CD4-positive, alpha-beta T cell treated with Interferon gamma for 1 hour (primary cell): ENCODE data around the gene USP24.
A peak's percentile ranks its signal among the peaks of the same experiment; 100 is the strongest.
"Not testable (repeated sequence)": the region's sequence is repeated elsewhere in the genome, so short reads cannot be mapped to it uniquely, and the experiment has no call there.

Experiments
- DNase-seq: peaks from one replicate; pipeline ENCODE4 v3.0.0-alpha.2; 2020

USP24 gene

DNA sequence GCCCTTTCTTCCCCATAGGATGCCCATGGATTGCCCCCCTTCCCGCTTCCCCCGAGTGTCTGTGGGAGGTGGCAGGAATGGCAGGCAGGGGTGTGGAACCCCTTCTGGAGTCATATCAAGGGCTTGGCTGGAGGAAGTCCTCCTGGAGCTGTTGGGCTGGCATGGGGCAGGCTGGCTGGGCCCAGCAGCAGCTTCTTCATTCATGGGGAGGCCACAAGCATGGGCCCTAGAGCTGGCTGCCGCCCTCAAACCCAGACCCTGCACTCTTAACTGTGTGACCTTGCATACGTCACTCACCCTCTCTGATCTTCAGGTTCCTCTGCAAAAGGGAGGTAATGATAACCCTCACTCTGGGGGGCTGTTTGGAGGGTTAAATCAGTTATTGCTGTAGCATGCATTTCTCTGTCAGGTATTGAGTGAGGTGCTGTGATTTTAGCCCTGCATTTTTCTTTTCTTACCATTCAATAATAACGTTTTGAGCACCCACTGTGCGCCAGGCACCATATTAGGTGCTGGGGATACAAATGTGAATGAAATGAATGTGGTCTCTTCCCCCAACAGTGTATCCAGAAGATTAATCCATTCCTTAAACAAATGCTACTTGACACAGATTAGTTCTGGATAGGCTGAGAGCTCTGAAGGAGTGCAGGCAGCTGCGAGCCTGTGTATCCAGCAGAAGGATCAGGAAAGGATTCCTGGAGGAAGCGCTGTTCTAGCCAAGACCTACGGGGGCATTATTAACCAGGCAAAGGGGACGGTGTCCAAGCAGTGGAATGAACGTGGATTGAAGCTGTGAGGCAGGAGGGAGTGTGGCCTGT is 166.5 kb downstream of the USP24 start:
- DNase-seq: no peak

DNA sequence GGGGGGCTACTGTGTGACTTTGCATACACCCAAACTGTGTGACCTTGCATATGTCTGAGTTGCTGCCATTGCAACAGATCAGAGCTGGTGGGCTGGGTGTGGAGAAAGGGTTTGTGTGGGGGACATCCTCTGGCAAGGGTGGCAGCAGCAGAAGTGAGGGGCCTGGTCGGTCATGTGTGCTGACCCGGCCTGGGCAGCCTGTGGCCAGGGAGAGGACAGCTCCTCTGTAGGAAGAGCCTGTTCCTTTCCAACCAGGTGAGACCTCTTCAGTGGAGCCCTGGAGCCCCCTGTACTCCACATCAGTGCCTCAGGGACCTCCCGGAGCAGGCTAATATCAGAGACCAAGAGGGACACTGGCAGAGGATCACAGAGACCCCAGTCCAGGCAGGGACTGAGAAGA is 167.6 kb downstream of the USP24 start:
- DNase-seq: no peak

DNA sequence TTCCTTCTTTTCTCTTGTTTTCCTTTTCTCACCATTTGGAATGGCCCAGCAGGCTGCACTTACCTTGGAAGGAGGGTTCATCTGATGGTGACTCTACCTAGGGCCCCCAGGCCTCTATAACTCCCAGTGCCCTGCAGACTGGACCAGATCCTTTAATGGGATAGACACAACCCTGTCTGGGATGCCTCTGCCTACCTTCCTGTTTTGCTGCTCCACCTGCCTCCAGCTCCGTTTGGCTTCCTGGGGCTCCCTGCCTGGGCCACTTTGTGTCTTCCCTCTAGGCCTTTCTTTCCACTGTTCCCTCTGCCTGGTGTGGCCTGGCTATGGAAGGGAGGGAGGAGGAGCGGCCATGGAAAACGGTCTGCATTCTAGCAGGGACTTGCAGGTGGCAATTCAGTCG is 168.3 kb downstream of the USP24 start:
- DNase-seq: no peak

DNA sequence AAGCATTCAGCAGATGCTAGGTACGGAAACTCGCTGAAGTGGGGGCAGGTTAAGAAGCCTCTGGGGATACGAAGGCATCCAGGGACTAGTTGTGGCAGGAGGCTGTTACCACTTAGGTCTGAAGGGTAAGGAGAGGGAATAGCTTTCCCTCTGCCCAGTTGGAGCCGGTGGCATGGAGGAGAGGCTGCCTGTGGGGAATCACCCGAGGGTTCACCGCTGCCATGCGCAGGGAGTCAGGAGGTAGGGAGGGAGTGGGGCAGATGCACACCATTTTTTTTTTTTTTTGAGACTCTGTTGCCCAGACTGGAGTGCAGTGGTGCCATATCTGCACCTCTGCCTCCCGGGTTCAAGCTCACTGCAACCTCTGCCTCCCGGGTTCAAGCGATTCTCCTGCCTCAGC is 169.7 kb downstream of the USP24 start:
- DNase-seq: no peak

DNA sequence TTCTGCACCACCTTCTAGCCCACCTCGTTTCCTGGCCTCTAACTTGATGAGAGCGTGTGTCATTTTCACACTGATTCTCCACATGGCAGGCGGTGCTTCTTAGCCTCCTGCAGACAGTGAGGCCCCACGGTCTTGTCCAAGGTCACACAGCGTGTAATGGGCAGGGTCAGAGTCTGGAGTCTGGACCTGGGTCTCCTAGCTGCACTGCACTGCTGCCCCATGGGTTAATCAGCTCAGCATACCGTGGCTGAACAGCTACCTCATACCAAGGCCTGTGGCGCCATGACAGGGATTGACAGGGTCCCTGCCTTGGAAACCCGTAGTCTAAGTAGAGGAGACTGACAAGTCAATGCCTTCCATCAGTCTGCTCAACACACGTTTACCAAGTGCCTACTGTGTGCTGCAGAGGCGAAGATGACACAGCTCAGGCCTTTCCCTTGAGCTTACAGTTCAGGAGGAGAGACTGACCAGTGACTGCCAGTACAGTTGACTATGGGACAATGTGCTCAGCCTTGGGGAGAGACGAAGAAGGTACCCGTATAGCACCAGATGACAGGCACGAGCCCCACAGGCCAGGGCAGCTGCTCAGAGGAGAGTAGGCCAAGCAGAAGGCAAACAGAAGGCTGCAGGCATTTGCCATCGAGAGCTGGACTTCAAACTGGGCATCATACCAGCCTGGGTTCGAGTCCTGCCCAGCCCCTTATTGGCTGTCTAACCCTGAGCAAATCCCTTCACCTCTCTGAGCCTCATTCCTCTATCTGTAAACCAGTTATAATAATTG is 170.4 kb downstream of the USP24 start:
- DNase-seq: no peak

GRCh38 chr1:55043726-55044125 is 171.4 kb downstream of the USP24 start:
- DNase-seq: no peak

DNA sequence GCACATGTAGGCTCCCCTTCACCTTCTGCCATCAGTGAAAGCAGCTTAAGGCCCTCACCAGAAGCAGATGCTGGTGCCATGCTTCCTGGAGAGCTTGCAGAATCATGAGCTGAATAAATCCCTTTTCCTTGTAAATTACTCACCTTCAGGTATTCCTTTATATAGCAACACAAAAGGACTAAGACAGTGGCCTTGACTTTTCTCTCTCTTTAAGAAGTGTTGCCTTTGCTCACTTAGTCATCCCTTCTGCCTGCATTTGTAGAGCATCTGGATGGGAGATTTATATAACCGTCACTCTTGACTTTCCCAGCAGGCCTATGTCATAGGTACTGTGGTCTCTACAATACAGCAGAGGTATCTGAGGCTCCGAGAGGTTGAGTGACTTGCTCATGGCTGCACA is 172.2 kb downstream of the USP24 start:
- DNase-seq: no peak

GRCh38 chr1:55041613-55042012 is 173.6 kb downstream of the USP24 start:
- no peak for DNase-seq

GRCh38 chr1:55040933-55041494 is 174.2 kb downstream of the USP24 start:
- no peak for DNase-seq

DNA sequence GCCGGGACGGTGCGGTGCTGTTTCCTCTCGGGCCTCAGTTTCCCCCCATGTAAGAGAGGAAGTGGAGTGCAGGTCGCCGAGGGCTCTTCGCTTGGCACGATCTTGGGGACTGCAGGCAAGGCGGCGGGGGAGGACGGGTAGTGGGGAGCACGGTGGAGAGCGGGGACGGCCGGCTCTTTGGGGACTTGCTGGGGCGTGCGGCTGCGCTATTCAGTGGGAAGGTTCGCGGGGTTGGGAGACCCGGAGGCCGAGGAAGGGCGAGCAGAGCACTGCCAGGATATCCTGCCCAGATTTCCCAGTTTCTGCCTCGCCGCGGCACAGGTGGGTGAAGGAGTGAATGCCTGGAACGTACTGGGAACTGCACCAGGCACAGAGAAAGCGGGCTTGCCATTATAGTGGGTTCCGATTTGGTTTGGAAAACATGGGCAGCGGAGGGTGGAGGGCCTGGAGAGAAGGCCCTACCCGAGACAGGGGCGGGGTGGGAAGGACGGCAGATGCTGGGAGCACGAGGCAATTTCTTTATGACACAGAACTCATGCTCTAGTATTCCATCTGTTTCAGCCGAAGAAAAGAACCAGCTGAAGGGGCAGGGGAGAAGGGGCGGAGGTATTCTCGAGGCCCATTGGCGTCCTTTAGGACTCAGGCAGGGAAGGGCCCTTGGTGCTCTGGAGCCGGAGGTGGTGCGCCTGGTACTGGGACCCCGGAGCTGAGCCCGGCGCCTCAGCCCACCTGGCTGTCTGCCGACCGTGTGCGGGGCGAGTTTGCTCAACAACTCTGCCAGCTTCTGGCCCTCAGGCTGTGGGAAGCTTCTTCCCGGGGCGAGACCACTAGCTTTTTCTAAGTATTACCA is 174.9 kb downstream of the USP24 start:
- no peak for DNase-seq

DNA sequence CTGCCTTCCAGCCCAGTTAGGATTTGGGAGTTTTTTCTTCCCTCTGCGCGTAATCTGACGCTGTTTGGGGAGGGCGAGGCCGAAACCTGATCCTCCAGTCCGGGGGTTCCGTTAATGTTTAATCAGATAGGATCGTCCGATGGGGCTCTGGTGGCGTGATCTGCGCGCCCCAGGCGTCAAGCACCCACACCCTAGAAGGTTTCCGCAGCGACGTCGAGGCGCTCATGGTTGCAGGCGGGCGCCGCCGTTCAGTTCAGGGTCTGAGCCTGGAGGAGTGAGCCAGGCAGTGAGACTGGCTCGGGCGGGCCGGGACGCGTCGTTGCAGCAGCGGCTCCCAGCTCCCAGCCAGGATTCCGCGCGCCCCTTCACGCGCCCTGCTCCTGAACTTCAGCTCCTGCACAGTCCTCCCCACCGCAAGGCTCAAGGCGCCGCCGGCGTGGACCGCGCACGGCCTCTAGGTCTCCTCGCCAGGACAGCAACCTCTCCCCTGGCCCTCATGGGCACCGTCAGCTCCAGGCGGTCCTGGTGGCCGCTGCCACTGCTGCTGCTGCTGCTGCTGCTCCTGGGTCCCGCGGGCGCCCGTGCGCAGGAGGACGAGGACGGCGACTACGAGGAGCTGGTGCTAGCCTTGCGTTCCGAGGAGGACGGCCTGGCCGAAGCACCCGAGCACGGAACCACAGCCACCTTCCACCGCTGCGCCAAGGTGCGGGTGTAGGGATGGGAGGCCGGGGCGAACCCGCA is 175.7 kb downstream of the USP24 start, which contains the start of gene PCSK9:
TSS of gene PCSK9 (plus strand) at position 207 of the 741 bp plus-strand sequence. CDS start at position 497, 290 bp downstream.
- no peak for DNase-seq

GRCh38 chr1:55038974-55039341 is 176.2 kb downstream of the USP24 start:
- DNase-seq: no peak

DNA sequence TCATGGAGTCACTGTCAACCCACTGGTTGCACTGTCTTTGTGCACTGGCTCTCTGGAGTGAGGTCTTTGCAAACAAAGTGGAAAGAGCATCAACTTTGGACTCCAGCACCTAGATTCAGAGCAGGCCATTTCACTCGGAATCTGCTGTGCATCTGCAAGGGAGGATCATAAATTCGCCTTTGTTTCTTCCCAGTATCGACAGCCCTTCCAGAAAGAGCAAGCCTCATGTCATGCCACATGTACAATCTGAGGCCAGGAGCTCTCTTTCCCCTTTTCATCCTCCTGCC is 176.7 kb downstream of the USP24 start:
- no peak for DNase-seq

DNA sequence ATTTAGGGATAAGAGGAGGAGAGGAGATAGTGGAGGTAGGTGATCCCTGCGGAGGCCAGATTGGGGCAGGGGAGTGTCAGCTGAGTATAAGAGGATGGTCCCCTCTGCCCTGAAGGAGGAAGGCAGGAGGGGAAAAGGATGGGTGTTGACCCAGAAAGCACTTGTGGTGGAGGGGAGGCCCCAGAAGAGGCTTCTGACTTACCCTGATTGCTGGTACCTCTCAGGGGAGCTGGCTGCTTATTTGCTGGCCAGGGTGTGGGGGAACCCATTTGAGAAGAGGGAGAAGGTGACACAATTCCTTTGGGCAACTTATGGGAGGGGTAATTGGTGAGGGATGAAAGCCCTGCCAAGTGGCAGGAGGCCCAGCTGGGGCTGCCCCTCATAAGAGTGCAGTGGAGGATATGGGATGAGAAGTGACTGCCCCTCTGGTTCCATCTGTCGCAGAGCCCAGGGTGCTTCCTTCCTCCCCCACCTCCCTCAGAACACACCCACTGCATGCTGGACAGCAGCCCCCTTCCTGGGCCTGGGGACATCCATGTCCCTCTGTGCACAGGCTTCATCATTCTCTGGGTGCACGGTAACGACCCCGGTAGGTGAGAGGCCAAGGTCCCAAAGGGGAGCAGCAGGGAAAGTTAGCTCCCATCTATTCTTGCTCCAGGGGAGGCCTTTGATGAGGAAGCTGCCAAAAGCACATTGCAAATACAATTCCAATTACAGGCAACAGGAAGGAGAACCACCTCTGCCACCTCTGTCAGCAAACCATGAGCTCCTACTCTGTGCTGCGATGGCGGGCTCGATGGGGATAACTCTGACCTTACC is 177.2 kb downstream of the USP24 start:
- DNase-seq: no peak

- no peak for DNase-seq
Measured at GRCh38 chr1:55035904-55036303, 179.3 kb downstream of the USP24 start.

DNA sequence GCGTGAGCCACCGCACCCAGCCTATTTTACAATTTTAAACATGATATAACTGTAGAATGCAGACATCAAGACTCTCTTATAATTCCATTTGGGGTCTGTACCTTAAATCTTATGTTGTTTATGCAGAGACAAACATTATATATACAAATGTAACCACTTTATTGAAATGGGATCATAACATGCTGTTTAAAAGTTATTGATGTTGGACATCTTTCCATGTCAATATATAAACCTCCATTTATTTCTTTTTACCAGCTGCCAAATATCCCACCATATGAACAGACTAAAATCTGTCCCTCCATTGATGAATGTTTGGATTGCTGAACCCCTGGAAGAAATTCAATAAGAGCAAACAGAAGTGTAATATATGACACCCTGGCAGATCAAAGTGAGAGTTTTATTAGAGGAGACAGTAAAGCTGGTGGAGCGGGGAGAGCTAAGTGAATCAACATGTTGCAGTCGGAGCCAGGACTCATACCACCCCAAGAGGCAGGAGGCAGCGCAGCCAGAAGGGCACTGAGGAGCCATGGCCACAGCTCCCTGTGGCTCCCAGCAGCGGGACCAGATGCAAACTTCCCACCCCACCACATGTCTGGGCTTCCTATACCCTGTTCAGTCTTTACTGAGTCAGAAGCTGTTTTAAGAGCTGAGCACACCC is 180.6 kb downstream of the USP24 start:
- DNase-seq: no peak

GRCh38 chr1:55033265-55033614 is 181.9 kb downstream of the USP24 start:
- no peak for DNase-seq

GRCh38 chr1:55031098-55031497 is 184.1 kb downstream of the USP24 start:
- not testable (repeated sequence) for DNase-seq

- not testable (repeated sequence) for DNase-seq
Measured at GRCh38 chr1:55026682-55027081, 188.5 kb downstream of the USP24 start.

GRCh38 chr1:55024163-55024562 is 191.0 kb downstream of the USP24 start:
- DNase-seq: not testable (repeated sequence)

DNA sequence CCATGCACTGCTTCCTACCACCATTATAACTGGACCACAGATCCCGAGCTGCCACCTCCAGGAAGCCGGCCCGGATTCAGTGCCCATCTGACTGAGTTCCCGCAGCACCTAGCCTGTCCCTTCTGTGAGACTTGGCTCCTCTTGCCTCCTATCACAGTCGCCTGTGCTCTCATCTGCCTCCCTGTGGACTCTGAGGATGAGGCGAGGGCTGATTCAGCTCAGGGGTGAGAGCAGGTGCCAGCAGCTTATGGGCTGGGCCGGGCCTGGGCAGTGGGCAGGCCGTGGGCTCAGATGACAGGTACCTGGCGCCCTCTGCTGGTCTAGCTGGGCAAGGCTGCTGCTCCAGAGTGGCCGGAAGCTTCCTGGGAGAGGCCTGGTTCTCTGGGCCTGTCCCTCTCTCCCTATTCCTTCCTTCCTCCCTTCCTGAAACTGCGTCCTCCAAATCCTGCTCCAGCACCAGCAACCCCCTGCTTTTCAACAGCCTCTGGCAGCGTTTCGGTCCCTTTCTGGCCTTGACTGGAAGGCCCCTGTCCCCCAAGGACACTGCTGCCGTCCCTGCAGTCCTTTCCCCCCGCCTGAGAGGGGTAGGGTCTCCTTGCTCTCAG is 193.1 kb downstream of the USP24 start:
- DNase-seq: peak; percentile 48
